GM18502 (cell line): ENCODE results near the gene MACC1.

Source experiments
- ATAC-seq: cut with Tn5 transposase; IDR thresholded peaks from one replicate; pipeline ENCODE4 v1.9.1; 2021; ENCODE audit warnings: mild to moderate bottlenecking; ENCODE audit not compliant: unreplicated experiment, poor library complexity

The MACC1 gene

DNA sequence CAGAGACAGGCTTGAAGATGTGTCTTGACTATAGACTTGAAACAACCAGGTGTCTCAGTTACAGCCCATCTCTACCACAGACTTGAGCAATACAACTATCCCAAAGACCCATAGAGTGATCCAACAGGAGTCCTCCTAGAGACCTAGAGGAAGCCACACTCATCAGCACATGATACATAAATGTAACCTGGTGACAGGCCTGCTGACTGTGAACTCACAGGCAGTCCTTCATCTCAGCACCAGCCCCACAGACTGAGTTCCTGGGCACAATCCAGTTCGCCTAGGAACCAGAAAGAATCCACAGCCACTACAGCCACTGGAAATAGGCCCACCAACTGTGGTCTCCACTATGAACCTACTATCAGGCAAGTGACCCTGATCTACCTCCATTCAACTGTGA is 121.3 kb downstream of the MACC1 start:
- ATAC-seq, result no peak

DNA sequence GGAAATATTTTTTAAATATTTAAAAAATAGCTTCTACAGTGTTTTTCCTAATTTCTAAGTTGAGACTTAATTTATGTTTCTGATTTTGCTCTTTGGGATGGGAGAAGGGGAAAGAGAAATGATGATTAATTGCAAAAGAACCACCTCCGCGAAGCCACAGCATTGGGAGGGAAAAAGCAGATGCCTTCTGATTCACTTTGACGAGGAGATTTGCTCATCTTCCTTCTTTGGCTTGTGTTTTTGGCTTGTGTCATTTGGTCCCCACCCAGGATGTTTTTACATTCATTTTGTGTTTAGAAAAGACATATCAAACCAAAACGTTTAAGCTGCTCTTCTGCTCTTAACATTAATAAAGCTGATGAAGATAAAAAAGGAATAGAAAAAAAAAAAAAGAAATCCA is 121.7 kb downstream of the MACC1 start:
- no peak for ATAC-seq

DNA sequence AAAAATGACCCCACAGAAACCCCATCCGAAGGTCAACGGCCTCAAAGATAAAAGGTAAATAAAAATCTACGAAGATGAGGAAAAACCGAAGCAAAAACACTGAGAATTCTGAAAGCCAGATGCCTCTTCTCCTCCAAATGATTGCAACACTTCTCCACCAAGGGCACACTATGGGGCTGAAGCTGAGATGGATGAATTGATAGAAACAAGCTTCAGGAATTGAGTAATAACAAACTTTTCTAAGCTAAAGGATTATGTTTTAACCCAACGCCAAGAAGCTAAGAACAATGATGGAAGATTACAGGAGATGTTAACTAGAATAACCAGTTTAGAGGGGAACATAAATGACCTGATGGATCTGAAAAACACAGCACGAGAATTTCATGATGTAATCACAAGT is 127.8 kb downstream of the MACC1 start:
- no peak for ATAC-seq

DNA sequence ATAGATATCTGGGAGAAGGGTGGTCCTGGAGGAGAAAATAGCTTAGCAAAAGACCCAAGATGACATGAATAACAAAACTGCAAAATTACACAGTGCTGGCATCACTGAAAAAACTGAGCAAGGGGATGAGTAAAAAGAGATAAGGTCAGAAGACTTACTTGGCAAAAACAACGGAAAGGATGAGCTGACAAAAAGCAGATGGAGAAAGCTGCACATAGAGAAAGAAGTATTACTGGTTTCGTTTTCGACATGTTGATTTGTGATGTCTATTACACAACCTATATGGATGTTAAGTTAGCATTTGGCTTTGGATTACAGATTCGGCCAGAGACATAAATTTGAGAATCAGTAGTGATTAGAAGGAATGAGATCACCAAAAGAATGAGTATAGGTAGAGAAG is 132.1 kb downstream of the MACC1 start:
- no peak for ATAC-seq
